ENCODE measurements around the gene SWAP70.

Gene SWAP70

GRCh38 chr11:9735919-9736318 lies 72.0 kb downstream of the SWAP70 start:
- H3K27ac ChIP-seq (ENCODE audit: poor library complexity, severe bottlenecking) = no peak overlapping the region
- ATAC-seq (ENCODE audit: low read depth) = no peak

GRCh38 chr11:9736365-9736764 lies 72.5 kb downstream of the SWAP70 start:
- DNase-seq (ENCODE audit: low spot score) = no peak
- Histone ChIP-seq H3K9me3 (ENCODE audit: severe bottlenecking) (peaks cover 4% of the 10 kb centered on the region), H3K27ac (ENCODE audit: poor library complexity, severe bottlenecking) (no peak overlapping the region), H3K4me1 (ENCODE audit: insufficient read depth, poor library complexity, severe bottlenecking) (no peaks in the 10 kb centered on the region), H3K4me3 (ENCODE audit: severe bottlenecking) (no peak overlapping the region), H3K36me3 (ENCODE audit: low read depth) (peaks cover 47% of the 10 kb centered on the region), H3K27me3 (ENCODE audit: insufficient read depth, poor library complexity, severe bottlenecking) (no peaks in the 10 kb centered on the region)
- TF ChIP-seq CTCF (IDR thresholded peaks at IDR 0.05; ENCODE audit: poor library complexity, severe bottlenecking) = no peak
- ATAC-seq (ENCODE audit: low read depth) = no peak

More at GRCh38 chr11:9735919-9736318, 72.0 kb downstream of the SWAP70 start:
- H3K9me3 ChIP-seq (ENCODE audit: severe bottlenecking) = peaks cover 4% of the 10 kb centered on the region
- no peak overlapping the region for H3K4me3 ChIP-seq (ENCODE audit: severe bottlenecking)
- H3K4me1 ChIP-seq (ENCODE audit: insufficient read depth, poor library complexity, severe bottlenecking) = no peaks in the 10 kb centered on the region
- no peak for TF ChIP-seq CTCF (IDR thresholded peaks at IDR 0.05; ENCODE audit: poor library complexity, severe bottlenecking)
- no peaks in the 10 kb centered on the region for H3K27me3 ChIP-seq (ENCODE audit: insufficient read depth, poor library complexity, severe bottlenecking)
- peaks cover 43% of the 10 kb centered on the region for H3K36me3 ChIP-seq (ENCODE audit: low read depth)
- DNase-seq (ENCODE audit: low spot score) = no peak

- peaks cover 4% of the 10 kb centered on the region for H3K9me3 ChIP-seq (ENCODE audit: severe bottlenecking)
- no peaks in the 10 kb centered on the region for H3K4me1 ChIP-seq (ENCODE audit: insufficient read depth, poor library complexity, severe bottlenecking)
- ATAC-seq (ENCODE audit: low read depth) (no peak), DNase-seq (ENCODE audit: low spot score) (no peak)
- H3K27ac ChIP-seq (ENCODE audit: poor library complexity, severe bottlenecking) = no peak overlapping the region
- H3K36me3 ChIP-seq (ENCODE audit: low read depth) = peaks cover 56% of the 10 kb centered on the region
- no peak for TF ChIP-seq CTCF (IDR thresholded peaks at IDR 0.05; ENCODE audit: poor library complexity, severe bottlenecking)
- no peak overlapping the region for H3K4me3 ChIP-seq (ENCODE audit: severe bottlenecking)
- no peaks in the 10 kb centered on the region for H3K27me3 ChIP-seq (ENCODE audit: insufficient read depth, poor library complexity, severe bottlenecking)
Measured at GRCh38 chr11:9738116-9738515, 74.2 kb downstream of the SWAP70 start.

GRCh38 chr11:9738707-9739106 lies 74.8 kb downstream of the SWAP70 start:
- no peak for ATAC-seq (ENCODE audit: low read depth)
- H3K4me1 ChIP-seq (ENCODE audit: insufficient read depth, poor library complexity, severe bottlenecking) = no peaks in the 10 kb centered on the region

More at GRCh38 chr11:9738707-9739106, 74.8 kb downstream of the SWAP70 start:
- Histone ChIP-seq H3K9me3 (ENCODE audit: severe bottlenecking) (peaks cover 4% of the 10 kb centered on the region), H3K27ac (ENCODE audit: poor library complexity, severe bottlenecking) (no peak overlapping the region), H3K36me3 (ENCODE audit: low read depth) (peaks cover 50% of the 10 kb centered on the region), H3K4me3 (ENCODE audit: severe bottlenecking) (no peak overlapping the region), H3K27me3 (ENCODE audit: insufficient read depth, poor library complexity, severe bottlenecking) (no peaks in the 10 kb centered on the region)
- no peak for DNase-seq (ENCODE audit: low spot score)
- TF ChIP-seq CTCF (IDR thresholded peaks at IDR 0.05; ENCODE audit: poor library complexity, severe bottlenecking) = no peak
